Fibroblast of lung (primary cell): ENCODE data around the gene NT5C3B. TPM values are rescaled to one million over a fixed set of nuclear protein-coding genes. Genes with fewer than 3 reads are reported as not detected.

Experiments used
- DNase-seq, 2 donors: peaks; one replicate each; pipeline versions ENCODE4 v3.0.0 to v3.0.0-alpha.2; 2010; ENCODE audit warnings: low read depth in 2 of 2
- H2AFZ ChIP-seq: 2 replicates; pipeline ENCODE4 v1.5.1; 2012; ENCODE audit warnings: low read length, control low read depth, inconsistent platforms
- H3K27ac ChIP-seq: 2 replicates; pipeline ENCODE4 v1.5.1; 2011; ENCODE audit warnings: low read length, control low read depth; ENCODE audit not compliant: insufficient read depth
- H3K27me3 ChIP-seq: 2 replicates; pipeline ENCODE4 v1.5.1; 2011; ENCODE audit warnings: mild to moderate bottlenecking, low read length; ENCODE audit not compliant: control insufficient read depth, insufficient read depth
- H3K36me3 ChIP-seq: 2 replicates; pipeline ENCODE4 v1.5.1; 2011; ENCODE audit warnings: low read length; ENCODE audit not compliant: control insufficient read depth, insufficient read depth
- H3K4me1 ChIP-seq: 2 replicates; pipeline ENCODE4 v1.5.1; 2011; ENCODE audit warnings: low read length; ENCODE audit not compliant: control insufficient read depth, insufficient read depth; ENCODE audit errors: extremely low read depth
- H3K4me2 ChIP-seq: 2 replicates; pipeline ENCODE4 v1.5.1; 2011; ENCODE audit warnings: low read length, control low read depth; ENCODE audit not compliant: insufficient read depth; ENCODE audit errors: extremely low read depth
- H3K4me3 ChIP-seq, 4 experiments: fragments of 200-600 bp in 1 of 4; sonication (generic) in 1 of 4; replicated peaks in 1 of 4; 2 replicates each; pipeline ENCODE4 v1.5.1; 2011 to 2016; ENCODE audit warnings: low read length in 4 of 4, low read depth in 3 of 4, mild to moderate bottlenecking in 3 of 4, control low read depth in 2 of 4, inconsistent platforms in 1 of 4, mixed read lengths in 1 of 4; ENCODE audit not compliant: insufficient read depth in 1 of 4; ENCODE audit errors: control extremely low read depth in 1 of 4
- H3K79me2 ChIP-seq: 2 replicates; pipeline ENCODE4 v1.5.1; 2012; ENCODE audit warnings: mild to moderate bottlenecking, low read length, inconsistent platforms; ENCODE audit not compliant: control insufficient read depth, insufficient read depth
- H3K9ac ChIP-seq: 2 replicates; pipeline ENCODE4 v1.5.1; 2011; ENCODE audit warnings: mild to moderate bottlenecking, low read length, control low read depth; ENCODE audit not compliant: insufficient read depth
- H3K9me3 ChIP-seq: 2 replicates; pipeline ENCODE4 v1.5.1; 2012; ENCODE audit warnings: low read depth, low read length; ENCODE audit not compliant: control insufficient read depth, insufficient read depth
- H4K20me1 ChIP-seq: 2 replicates; pipeline ENCODE4 v1.5.1; 2011; ENCODE audit warnings: low read length; ENCODE audit not compliant: control insufficient read depth, insufficient read depth; ENCODE audit errors: extremely low read depth
- EZH2 ChIP-seq: IDR thresholded peaks from 2 replicates; pipeline ENCODE4 v1.5.1; 2012; ENCODE audit warnings: low read length, control low read depth, mild to moderate bottlenecking; ENCODE audit errors: missing control alignments
- polyA plus RNA-seq, 2 donors: library from polyadenylated mRNA; depleted of rRNA in 1 of 2; stranded (reverse) in 1 of 2; unstranded in 1 of 2; fragments of >200 nt; gene quantifications; 2 replicates each; pipeline ENCODE4 v1.2.1, GENCODE V29; 2011 to 2012; ENCODE audit warnings: missing spikeins in 1 of 2
- total RNA-seq: library from RNA; depleted of rRNA; stranded (reverse); fragments of >200 nt; gene quantifications from 2 replicates; pipeline ENCODE4 v1.2.1, GENCODE V29; 2014
- TF ChIP-seq, protein P1 (sequence below), 2 donors: IDR thresholded peaks in 1 of 2; conservative IDR thresholded peaks in 1 of 2; 1 replicate in 1 of 2; 2 replicates in 1 of 2; pipeline ENCODE4 v1.5.1; 2011 to 2012; ENCODE audit warnings: low read length in 2 of 2, control low read depth in 1 of 2, inconsistent platforms in 1 of 2, low read depth in 1 of 2, mild to moderate bottlenecking in 1 of 2

Gene NT5C3B
- total and polyA plus RNA-seq, 2 donors (not counting 1 experiment from before 2014, with no cell fraction given): 61.9 to 83.5 TPM

DNA sequence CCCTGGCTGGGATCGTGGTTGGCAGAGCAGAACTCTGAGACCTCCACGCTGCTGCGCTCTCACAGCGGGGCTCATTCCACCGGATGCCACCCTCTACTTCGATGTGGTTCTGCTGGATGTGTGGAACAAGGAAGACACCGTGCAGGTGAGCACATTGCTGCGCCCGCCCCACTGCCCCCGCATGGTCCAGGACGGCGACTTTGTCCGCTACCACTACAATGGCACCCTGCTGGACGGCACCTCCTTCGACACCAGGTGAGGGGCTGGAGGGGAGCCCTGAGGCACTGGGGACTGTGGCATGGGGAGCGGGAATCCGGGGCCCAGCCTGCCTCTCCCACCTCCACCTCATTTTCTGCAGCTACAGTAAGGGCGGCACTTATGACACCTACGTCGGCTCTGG, 18.0 kb downstream of the NT5C3B start:
- Histone ChIP-seq H3K4me1 (peaks cover 6% of the 10 kb centered on the region), H3K4me3 (no peak overlapping the region), H3K27me3 (no peaks in the 10 kb centered on the region), H3K36me3 (peaks cover 28% of the 10 kb centered on the region), H4K20me1 (no peaks in the 10 kb centered on the region), H3K79me2 (peaks cover 35% of the 10 kb centered on the region), H3K9ac (no peak overlapping the region), H3K9me3 (no peaks in the 10 kb centered on the region), H3K27ac (no peak overlapping the region), H3K4me2 (no peak overlapping the region), H2AFZ (no peak overlapping the region)
- no peak for DNase-seq
- TF ChIP-seq, protein P1, sequence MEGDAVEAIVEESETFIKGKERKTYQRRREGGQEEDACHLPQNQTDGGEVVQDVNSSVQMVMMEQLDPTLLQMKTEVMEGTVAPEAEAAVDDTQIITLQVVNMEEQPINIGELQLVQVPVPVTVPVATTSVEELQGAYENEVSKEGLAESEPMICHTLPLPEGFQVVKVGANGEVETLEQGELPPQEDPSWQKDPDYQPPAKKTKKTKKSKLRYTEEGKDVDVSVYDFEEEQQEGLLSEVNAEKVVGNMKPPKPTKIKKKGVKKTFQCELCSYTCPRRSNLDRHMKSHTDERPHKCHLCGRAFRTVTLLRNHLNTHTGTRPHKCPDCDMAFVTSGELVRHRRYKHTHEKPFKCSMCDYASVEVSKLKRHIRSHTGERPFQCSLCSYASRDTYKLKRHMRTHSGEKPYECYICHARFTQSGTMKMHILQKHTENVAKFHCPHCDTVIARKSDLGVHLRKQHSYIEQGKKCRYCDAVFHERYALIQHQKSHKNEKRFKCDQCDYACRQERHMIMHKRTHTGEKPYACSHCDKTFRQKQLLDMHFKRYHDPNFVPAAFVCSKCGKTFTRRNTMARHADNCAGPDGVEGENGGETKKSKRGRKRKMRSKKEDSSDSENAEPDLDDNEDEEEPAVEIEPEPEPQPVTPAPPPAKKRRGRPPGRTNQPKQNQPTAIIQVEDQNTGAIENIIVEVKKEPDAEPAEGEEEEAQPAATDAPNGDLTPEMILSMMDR (conservative IDR thresholded peaks at IDR 0.05 in 1 of 2, IDR thresholded peaks at IDR 0.05 in 1 of 2; ENCODE audit: low read depth in 1 of 2, low read length in 2 of 2): no peak
- TF ChIP-seq EZH2: no peak

DNA sequence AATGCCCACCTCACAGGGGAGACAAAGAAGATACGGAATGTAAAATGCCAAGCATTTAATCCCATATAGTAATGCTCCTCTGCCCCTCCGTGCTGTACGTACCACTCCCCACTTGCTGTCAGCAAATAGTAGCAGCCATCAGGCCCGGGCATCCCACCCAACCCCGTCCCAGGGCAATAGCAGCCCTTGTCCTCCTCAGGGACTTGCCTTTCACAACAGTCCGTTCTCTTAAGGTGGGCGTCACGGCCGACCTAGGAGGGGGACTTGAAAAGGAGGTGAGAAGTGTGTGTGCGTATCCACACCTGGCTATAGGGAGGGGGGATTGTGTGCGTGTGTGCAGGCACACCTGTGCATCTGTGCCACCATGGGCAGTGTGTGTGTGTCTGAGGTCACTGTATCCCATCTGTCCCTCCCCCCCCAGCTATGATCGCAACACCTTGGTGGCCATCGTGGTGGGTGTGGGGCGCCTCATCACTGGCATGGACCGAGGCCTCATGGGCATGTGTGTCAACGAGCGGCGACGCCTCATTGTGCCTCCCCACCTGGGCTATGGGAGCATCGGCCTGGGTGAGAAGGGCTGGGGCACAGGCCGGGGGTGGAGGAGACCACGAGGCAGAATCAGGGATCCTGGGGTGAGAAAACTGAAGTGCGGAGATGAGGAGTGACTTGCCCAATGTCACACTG, 19.3 kb downstream of the NT5C3B start:
- DNase-seq: no peak
- Histone ChIP-seq H3K9ac (no peak overlapping the region), H3K4me1 (peaks cover 6% of the 10 kb centered on the region), H3K27ac (no peak overlapping the region), H3K36me3 (peaks cover 25% of the 10 kb centered on the region), H3K27me3 (no peaks in the 10 kb centered on the region), H3K4me3 (no peak overlapping the region), H2AFZ (no peak overlapping the region), H4K20me1 (no peaks in the 10 kb centered on the region), H3K79me2 (peaks cover 37% of the 10 kb centered on the region), H3K4me2 (no peak overlapping the region), H3K9me3 (no peaks in the 10 kb centered on the region)
- no peak for TF ChIP-seq EZH2
- TF ChIP-seq, protein P1 (conservative IDR thresholded peaks at IDR 0.05 in 1 of 2, IDR thresholded peaks at IDR 0.05 in 1 of 2; ENCODE audit: low read depth in 1 of 2, low read length in 2 of 2): no peak

DNA sequence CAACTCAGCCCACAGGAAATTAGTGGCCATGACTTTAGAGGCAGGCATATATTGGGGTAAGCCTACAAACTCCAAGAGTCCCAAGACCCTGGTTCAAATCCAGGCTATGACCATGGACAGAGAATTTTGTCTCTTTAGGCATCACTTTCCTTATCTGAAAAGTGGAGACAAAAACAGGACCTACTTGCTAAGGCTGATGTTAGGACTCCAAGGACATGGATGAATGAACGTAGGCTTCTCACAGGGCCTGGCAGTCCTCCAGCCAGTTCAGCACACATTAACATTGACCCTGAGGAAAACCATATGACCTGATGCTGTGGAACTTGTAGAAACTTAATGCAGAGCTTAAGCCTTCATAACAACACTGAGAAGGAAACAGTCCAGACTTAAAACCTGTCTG, 21.8 kb downstream of the NT5C3B start:
- Histone ChIP-seq H3K79me2 (peaks cover 47% of the 10 kb centered on the region), H3K4me2 (peak overlapping the region; percentile 91), H3K4me3 (peak overlapping the region; percentile 89 to 99 (median 94)), H3K36me3 (peaks cover 16% of the 10 kb centered on the region), H3K27me3 (no peaks in the 10 kb centered on the region), H3K27ac (peak overlapping the region; percentile 77), H4K20me1 (no peaks in the 10 kb centered on the region), H3K9ac (no peak overlapping the region), H2AFZ (no peak overlapping the region), H3K4me1 (peaks cover 14% of the 10 kb centered on the region), H3K9me3 (no peaks in the 10 kb centered on the region)
- no peak for TF ChIP-seq EZH2
- TF ChIP-seq, protein P1 (conservative IDR thresholded peaks at IDR 0.05 in 1 of 2, IDR thresholded peaks at IDR 0.05 in 1 of 2; ENCODE audit: low read depth in 1 of 2, low read length in 2 of 2): no peak
- peak; percentile 29 to 52 for DNase-seq
